Fibroblast of villous mesenchyme (primary cell): ENCODE measurements around the gene UMODL1. TPM values are rescaled to one million over a fixed set of nuclear protein-coding genes. Genes with fewer than 3 reads are reported as not detected.

Experiments
- DNase-seq: peaks from one replicate; pipeline ENCODE4 v3.0.0-alpha.2; 2010; ENCODE audit warnings: low read depth
- H3K4me3 ChIP-seq: 2 replicates; pipeline ENCODE4 v1.5.1; 2011; ENCODE audit warnings: low read depth, mild to moderate bottlenecking, low read length
- CTCF ChIP-seq: IDR thresholded peaks from 2 replicates; pipeline ENCODE4 v1.5.1; 2012; ENCODE audit warnings: low read depth, mild to moderate bottlenecking, low read length; ENCODE audit not compliant: insufficient read depth
- total RNA-seq: library from RNA; depleted of rRNA; stranded (reverse); fragments of >200 nt; gene quantifications from 2 replicates; pipeline ENCODE4 v1.2.3, GENCODE V29; 2012

UMODL1 gene
- total RNA-seq, 1 donor = not detected

DNA sequence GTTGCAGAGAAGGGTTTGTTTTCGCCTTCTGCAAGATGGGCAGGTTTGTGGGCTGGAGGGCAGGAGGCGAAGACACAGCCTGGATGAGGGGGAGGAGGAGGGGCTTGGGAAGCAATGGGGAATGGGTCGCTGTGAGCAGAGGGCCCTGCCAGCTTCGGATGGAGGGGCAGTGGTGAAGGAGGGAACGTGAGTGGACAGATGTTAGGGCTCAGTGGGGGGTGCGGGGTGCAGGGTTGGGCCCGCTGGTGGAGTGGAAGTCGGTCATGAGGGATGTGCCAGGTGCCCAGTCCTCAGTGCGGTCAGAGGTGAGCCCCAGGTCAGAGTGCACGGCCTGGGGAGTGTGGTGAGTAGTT, 92.4 kb downstream of the UMODL1 start:
- no peak for TF ChIP-seq CTCF
- no peak overlapping the region for H3K4me3 ChIP-seq
- DNase-seq = no peak

DNA sequence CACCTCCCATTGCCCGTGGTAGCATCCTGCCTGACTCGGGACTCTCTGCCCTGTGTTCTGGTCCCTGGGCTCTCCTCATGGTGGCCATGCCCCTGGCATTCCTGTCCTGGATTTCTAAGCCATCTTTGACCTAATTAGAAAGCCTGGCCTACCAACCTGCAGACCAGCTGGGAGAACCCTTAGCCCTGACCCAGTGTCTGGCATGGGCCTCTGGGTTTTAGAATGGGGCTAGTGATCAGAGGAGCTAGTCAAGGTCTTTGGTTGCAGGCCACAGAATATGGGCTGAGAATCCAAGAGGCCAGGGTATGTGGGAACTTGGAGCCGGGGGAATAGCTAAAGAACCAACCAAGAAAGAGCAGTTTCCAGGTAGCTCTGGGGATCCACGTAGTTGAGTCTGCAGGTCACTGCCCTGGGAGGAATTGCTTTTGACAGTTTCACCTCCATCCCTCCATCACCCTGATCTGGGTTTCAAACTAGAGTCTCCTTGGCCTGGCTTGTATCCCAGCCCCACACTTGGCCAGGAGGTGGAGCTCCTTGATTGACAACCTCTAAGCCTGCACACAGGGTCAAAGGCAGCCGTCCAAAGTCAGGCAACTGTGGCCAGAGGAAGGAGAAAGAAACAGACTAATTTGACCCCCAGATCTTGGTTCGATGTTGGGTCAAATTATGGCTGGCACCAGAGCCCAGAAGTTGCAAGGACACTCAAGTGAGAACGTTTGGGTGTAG, 93.1 kb downstream of the UMODL1 start:
- H3K4me3 ChIP-seq = no peak overlapping the region
- no peak for DNase-seq
- peak; percentile 50 for TF ChIP-seq CTCF

- TF ChIP-seq CTCF = no peak
- no peak overlapping the region for H3K4me3 ChIP-seq
- DNase-seq = no peak
These were observed 93.7 kb downstream of the UMODL1 start for GRCh38 chr21:42164818-42165217.

DNA sequence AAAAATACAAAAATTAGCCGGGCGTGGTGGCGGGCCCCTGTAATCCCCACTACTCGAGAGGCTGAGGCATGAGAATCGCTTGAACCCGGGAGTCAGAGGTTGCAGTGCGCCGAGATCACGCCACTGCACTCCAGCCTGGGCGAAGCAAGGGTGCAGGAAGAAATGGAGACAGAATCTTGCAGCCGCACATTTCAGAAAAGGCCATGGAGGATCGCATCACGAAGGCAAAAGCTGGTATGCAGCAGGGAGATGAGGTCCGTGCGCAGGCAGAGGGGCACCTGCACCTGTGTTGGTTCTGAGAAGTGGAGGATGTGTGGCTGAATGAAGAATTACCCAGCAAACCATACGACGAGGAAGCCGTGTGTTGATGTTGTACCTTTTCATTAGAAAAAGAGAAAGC, 94.8 kb downstream of the UMODL1 start:
- no peak overlapping the region for H3K4me3 ChIP-seq
- TF ChIP-seq CTCF = no peak
- DNase-seq = no peak

- TF ChIP-seq CTCF = no peak
These were observed 98.6 kb downstream of the UMODL1 start for GRCh38 chr21:42169758-42170157.

GRCh38 chr21:42171091-42172053, 100.3 kb downstream of the UMODL1 start:
- no peak for TF ChIP-seq CTCF
- no peak overlapping the region for H3K4me3 ChIP-seq
- no peak for DNase-seq

More at GRCh38 chr21:42169758-42170157, 98.6 kb downstream of the UMODL1 start:
- no peak overlapping the region for H3K4me3 ChIP-seq
- DNase-seq = no peak
